WTC11 (cell line): ENCODE measurements around the gene KRTAP5-7. TPM values are rescaled to one million over a fixed set of nuclear protein-coding genes. Genes with fewer than 3 reads are reported as not detected.

ENCODE experiments used
- ATAC-seq: fragments of 200-7000 bp; cut with Tn5 transposase; 2 replicates; pipeline ENCODE4 v1.10.0; 2021; ENCODE audit warnings: mild to moderate bottlenecking, moderate library complexity
- CTCF ChIA-PET: fragments of 300-600 bp; sonication (Branson Sonifier 250); formaldehyde crosslinking; loops from one replicate; lab custom pipeline; 2021; ENCODE audit warnings: antibody characterized with exemption; lab: Charles Lee
- POLR2A ChIA-PET: fragments of 350-600 bp; sonication (Branson Sonifier 250); formaldehyde crosslinking; loops from one replicate; lab custom pipeline; 2021; ENCODE audit warnings: antibody characterized with exemption; lab: Charles Lee
- DNase-seq: peaks from one replicate; pipeline ENCODE4 v3.0.0; 2021; ENCODE audit warnings: low spot score
- H3K27ac Mint-ChIP-seq: 2 replicates; pipeline ENCODE4 v1.8.0; 2021; ENCODE audit warnings: mixed read lengths
- H3K27me3 Mint-ChIP-seq: 2 replicates; pipeline ENCODE4 v1.8.0; 2021; ENCODE audit warnings: low read depth, mild to moderate bottlenecking, moderate library complexity, mixed read lengths
- H3K36me3 Mint-ChIP-seq: 2 replicates; pipeline ENCODE4 v1.8.0; 2021; ENCODE audit warnings: mixed read lengths
- H3K4me1 Mint-ChIP-seq: 2 replicates; pipeline ENCODE4 v1.8.0; 2022; ENCODE audit warnings: mixed read lengths
- H3K4me3 Mint-ChIP-seq: 2 replicates; pipeline ENCODE4 v1.8.0; 2021; ENCODE audit warnings: mild to moderate bottlenecking, moderate library complexity, mixed read lengths
- H3K9me3 Mint-ChIP-seq: 2 replicates; pipeline ENCODE4 v1.8.0; 2021; ENCODE audit warnings: mixed read lengths
- ARID4B ChIP-seq: sonication (generic); formaldehyde crosslinking; IDR thresholded peaks from 2 replicates; pipeline ENCODE4 v1.8.0; 2023; ENCODE audit warnings: missing genetic modification reagents, mild to moderate bottlenecking, borderline replicate concordance
- ATF3 ChIP-seq: sonication (generic); formaldehyde crosslinking; conservative IDR thresholded peaks from 2 replicates; pipeline ENCODE4 v1.8.1; 2022; ENCODE audit warnings: mild to moderate bottlenecking, missing genetic modification reagents
- E2F1 ChIP-seq: sonication (generic); formaldehyde crosslinking; IDR thresholded peaks from 2 replicates; pipeline ENCODE4 v1.8.0; 2022; ENCODE audit warnings: mild to moderate bottlenecking, missing genetic modification reagents
- ESRRA ChIP-seq: sonication (generic); formaldehyde crosslinking; IDR thresholded peaks from 2 replicates; pipeline ENCODE4 v1.8.1; 2022; ENCODE audit warnings: mild to moderate bottlenecking, missing genetic modification reagents, borderline replicate concordance
- ETV6 ChIP-seq: sonication (generic); formaldehyde crosslinking; IDR thresholded peaks from 2 replicates; pipeline ENCODE4 v1.8.1; 2022; ENCODE audit warnings: mild to moderate bottlenecking, missing genetic modification reagents
- FOXJ3 ChIP-seq: sonication (generic); formaldehyde crosslinking; IDR thresholded peaks from 2 replicates; pipeline ENCODE4 v1.9.0; 2021; ENCODE audit warnings: missing genetic modification reagents, mild to moderate bottlenecking, borderline replicate concordance
- FOXP1 ChIP-seq: sonication (generic); formaldehyde crosslinking; IDR thresholded peaks from 2 replicates; pipeline ENCODE4 v1.8.0; 2022; ENCODE audit warnings: missing genetic modification reagents, mild to moderate bottlenecking, moderate library complexity, borderline replicate concordance
- GABPB1 ChIP-seq: sonication (generic); formaldehyde crosslinking; IDR thresholded peaks from 2 replicates; pipeline ENCODE4 v1.8.1; 2023; ENCODE audit warnings: mild to moderate bottlenecking, missing genetic modification reagents
- IRF1 ChIP-seq: sonication (generic); formaldehyde crosslinking; IDR thresholded peaks from 2 replicates; pipeline ENCODE4 v1.8.0; 2023; ENCODE audit warnings: missing genetic modification reagents
- NFE2L1 ChIP-seq: sonication (generic); formaldehyde crosslinking; IDR thresholded peaks from 2 replicates; pipeline ENCODE4 v1.8.1; 2023; ENCODE audit warnings: missing genetic modification reagents
- SOX15 ChIP-seq: fragments of 250-450 bp; sonication (Bioruptor Pico); IDR thresholded peaks from 2 replicates; pipeline ENCODE4 v1.9.0; 2021; ENCODE audit warnings: mild to moderate bottlenecking
- SP1 ChIP-seq: sonication (generic); formaldehyde crosslinking; conservative IDR thresholded peaks from 2 replicates; pipeline ENCODE4 v1.8.1; 2022; ENCODE audit warnings: missing genetic modification reagents
- USF1 ChIP-seq: sonication (generic); formaldehyde crosslinking; IDR thresholded peaks from 2 replicates; pipeline ENCODE4 v1.8.0; 2022; ENCODE audit warnings: mild to moderate bottlenecking, missing genetic modification reagents
- ZNF317 ChIP-seq: sonication (generic); formaldehyde crosslinking; IDR thresholded peaks from 2 replicates; pipeline ENCODE4 v1.8.1; 2023; ENCODE audit warnings: low read depth, mild to moderate bottlenecking, moderate library complexity, missing genetic modification reagents, borderline replicate concordance
- total RNA-seq: library from RNA; stranded (reverse); gene quantifications from 3 replicates; pipeline ENCODE4 v1.2.3, GENCODE V29; 2021
- TF ChIP-seq, protein P1 (sequence below): sonication (generic); formaldehyde crosslinking; IDR thresholded peaks from 2 replicates; pipeline ENCODE4 v1.8.1; 2023; ENCODE audit warnings: mild to moderate bottlenecking, missing genetic modification reagents, moderate library complexity
- TF ChIP-seq, protein P2 (sequence below): sonication (generic); formaldehyde crosslinking; IDR thresholded peaks from 2 replicates; pipeline ENCODE4 v1.8.0; 2023; ENCODE audit warnings: mild to moderate bottlenecking, missing genetic modification reagents
- TF ChIP-seq, protein P3 (sequence below): fragments of 200-600 bp; IDR thresholded peaks from 2 replicates; pipeline ENCODE4 v1.8.0; 2022; ENCODE audit warnings: antibody characterized with exemption
- TF ChIP-seq, protein P4 (sequence below): sonication (generic); formaldehyde crosslinking; IDR thresholded peaks from 2 replicates; pipeline ENCODE4 v1.8.1; 2023; ENCODE audit warnings: mild to moderate bottlenecking, missing genetic modification reagents
- TF ChIP-seq, protein P5 (sequence below): sonication (generic); formaldehyde crosslinking; IDR thresholded peaks from 2 replicates; pipeline ENCODE4 v1.8.1; 2022; ENCODE audit warnings: low read depth, missing genetic modification reagents, borderline replicate concordance

Gene KRTAP5-7
- total RNA-seq, 1 experiment from 2014 or later: 0.11 TPM

DNA sequence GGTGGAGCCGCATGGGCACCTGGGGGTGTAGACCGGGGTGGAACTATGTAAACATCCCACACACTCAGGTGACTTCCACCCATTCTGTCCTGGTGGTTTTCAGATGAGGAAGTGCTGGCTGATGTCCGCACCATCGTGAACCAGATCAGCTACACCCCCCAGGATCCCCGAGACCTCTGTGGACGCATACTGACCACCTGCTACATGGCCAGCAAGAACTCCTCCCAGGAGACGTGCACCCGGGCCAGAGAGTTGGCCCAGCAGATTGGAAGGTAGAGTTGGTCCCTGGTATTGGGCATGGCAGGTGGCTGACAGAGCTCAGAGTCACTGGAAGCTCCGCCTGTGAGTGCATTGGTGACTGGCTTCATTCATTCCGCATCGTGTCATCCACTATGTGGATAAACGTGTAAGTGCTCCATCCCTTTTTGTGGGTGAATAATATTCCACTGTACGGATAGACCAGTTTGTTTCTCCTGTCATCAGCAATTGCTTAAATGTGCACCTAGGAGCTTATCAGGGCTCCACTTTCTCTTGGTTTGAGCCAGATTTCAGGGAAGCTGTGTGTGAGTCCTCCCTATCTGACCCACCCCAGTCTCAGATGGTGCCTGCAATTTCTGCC is 44.2 kb upstream of the KRTAP5-7 start:
- Mint-ChIP-seq H3K27me3 (no peaks in the 10 kb centered on the region), H3K27ac (no peak overlapping the region)
- TF ChIP-seq SP1 (CRISPR knock-in tag): no peak
- TF ChIP-seq, protein P1, sequence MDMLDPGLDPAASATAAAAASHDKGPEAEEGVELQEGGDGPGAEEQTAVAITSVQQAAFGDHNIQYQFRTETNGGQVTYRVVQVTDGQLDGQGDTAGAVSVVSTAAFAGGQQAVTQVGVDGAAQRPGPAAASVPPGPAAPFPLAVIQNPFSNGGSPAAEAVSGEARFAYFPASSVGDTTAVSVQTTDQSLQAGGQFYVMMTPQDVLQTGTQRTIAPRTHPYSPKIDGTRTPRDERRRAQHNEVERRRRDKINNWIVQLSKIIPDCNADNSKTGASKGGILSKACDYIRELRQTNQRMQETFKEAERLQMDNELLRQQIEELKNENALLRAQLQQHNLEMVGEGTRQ (CRISPR knock-in tag): no peak
- TF ChIP-seq GABPB1 (CRISPR knock-in tag): no peak
- TF ChIP-seq IRF1 (CRISPR knock-in tag): no peak
- no peak for TF ChIP-seq E2F1
- TF ChIP-seq ZNF317 (CRISPR knock-in tag): no peak
- TF ChIP-seq, protein P2, sequence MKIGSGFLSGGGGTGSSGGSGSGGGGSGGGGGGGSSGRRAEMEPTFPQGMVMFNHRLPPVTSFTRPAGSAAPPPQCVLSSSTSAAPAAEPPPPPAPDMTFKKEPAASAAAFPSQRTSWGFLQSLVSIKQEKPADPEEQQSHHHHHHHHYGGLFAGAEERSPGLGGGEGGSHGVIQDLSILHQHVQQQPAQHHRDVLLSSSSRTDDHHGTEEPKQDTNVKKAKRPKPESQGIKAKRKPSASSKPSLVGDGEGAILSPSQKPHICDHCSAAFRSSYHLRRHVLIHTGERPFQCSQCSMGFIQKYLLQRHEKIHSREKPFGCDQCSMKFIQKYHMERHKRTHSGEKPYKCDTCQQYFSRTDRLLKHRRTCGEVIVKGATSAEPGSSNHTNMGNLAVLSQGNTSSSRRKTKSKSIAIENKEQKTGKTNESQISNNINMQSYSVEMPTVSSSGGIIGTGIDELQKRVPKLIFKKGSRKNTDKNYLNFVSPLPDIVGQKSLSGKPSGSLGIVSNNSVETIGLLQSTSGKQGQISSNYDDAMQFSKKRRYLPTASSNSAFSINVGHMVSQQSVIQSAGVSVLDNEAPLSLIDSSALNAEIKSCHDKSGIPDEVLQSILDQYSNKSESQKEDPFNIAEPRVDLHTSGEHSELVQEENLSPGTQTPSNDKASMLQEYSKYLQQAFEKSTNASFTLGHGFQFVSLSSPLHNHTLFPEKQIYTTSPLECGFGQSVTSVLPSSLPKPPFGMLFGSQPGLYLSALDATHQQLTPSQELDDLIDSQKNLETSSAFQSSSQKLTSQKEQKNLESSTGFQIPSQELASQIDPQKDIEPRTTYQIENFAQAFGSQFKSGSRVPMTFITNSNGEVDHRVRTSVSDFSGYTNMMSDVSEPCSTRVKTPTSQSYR: no peak
- no peak for TF ChIP-seq NFE2L1 (CRISPR knock-in tag)
- no peak for TF ChIP-seq ETV6 (CRISPR knock-in tag)
- TF ChIP-seq, protein P3, sequence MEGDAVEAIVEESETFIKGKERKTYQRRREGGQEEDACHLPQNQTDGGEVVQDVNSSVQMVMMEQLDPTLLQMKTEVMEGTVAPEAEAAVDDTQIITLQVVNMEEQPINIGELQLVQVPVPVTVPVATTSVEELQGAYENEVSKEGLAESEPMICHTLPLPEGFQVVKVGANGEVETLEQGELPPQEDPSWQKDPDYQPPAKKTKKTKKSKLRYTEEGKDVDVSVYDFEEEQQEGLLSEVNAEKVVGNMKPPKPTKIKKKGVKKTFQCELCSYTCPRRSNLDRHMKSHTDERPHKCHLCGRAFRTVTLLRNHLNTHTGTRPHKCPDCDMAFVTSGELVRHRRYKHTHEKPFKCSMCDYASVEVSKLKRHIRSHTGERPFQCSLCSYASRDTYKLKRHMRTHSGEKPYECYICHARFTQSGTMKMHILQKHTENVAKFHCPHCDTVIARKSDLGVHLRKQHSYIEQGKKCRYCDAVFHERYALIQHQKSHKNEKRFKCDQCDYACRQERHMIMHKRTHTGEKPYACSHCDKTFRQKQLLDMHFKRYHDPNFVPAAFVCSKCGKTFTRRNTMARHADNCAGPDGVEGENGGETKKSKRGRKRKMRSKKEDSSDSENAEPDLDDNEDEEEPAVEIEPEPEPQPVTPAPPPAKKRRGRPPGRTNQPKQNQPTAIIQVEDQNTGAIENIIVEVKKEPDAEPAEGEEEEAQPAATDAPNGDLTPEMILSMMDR: no peak
- no peak for TF ChIP-seq ESRRA
- no peak for TF ChIP-seq SOX15 (CRISPR knock-in tag)
- no peak for TF ChIP-seq ATF3 (CRISPR knock-in tag)
- no peak for TF ChIP-seq USF1 (CRISPR knock-in tag)
- TF ChIP-seq, protein P4, sequence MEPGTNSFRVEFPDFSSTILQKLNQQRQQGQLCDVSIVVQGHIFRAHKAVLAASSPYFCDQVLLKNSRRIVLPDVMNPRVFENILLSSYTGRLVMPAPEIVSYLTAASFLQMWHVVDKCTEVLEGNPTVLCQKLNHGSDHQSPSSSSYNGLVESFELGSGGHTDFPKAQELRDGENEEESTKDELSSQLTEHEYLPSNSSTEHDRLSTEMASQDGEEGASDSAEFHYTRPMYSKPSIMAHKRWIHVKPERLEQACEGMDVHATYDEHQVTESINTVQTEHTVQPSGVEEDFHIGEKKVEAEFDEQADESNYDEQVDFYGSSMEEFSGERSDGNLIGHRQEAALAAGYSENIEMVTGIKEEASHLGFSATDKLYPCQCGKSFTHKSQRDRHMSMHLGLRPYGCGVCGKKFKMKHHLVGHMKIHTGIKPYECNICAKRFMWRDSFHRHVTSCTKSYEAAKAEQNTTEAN (CRISPR knock-in tag): no peak
- no peak for TF ChIP-seq FOXJ3 (CRISPR knock-in tag)
- TF ChIP-seq FOXP1 (CRISPR knock-in tag): no peak
- no peak for TF ChIP-seq ARID4B (CRISPR knock-in tag)
- TF ChIP-seq, protein P5, sequence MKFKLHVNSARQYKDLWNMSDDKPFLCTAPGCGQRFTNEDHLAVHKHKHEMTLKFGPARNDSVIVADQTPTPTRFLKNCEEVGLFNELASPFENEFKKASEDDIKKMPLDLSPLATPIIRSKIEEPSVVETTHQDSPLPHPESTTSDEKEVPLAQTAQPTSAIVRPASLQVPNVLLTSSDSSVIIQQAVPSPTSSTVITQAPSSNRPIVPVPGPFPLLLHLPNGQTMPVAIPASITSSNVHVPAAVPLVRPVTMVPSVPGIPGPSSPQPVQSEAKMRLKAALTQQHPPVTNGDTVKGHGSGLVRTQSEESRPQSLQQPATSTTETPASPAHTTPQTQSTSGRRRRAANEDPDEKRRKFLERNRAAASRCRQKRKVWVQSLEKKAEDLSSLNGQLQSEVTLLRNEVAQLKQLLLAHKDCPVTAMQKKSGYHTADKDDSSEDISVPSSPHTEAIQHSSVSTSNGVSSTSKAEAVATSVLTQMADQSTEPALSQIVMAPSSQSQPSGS (CRISPR knock-in tag): no peak
- TF ChIP-seq, all 79 proteins: peak for 0
- H3K9me3 Mint-ChIP-seq: peaks cover 4% of the 10 kb centered on the region; the same call in 1 of the 2 replicates
- ATAC-seq (no peak), DNase-seq (no peak)
- CTCF ChIA-PET: no interaction called here
- H3K4me3 Mint-ChIP-seq: no peak overlapping the region
- H3K4me1 Mint-ChIP-seq: peaks cover 2% of the 10 kb centered on the region
- POLR2A ChIA-PET: no interaction called here
- H3K36me3 Mint-ChIP-seq: peaks cover 57% of the 10 kb centered on the region
